ENCODE measurements around the gene LLPH. TPM values are rescaled to one million over a fixed set of nuclear protein-coding genes. Genes with fewer than 3 reads are reported as not detected.

The LLPH gene
- total and polyA plus RNA-seq, 2 of the 13 experiments (the other 11 are each of a cell fraction or from before 2014, with no cell fraction given) = 4.2 to 25.6 TPM

GRCh38 chr12:66152732-66153131 is 22.2 kb upstream of the LLPH start (continued):
- TF ChIP-seq ZNF280D (CRISPR knock-in tag; IDR thresholded peaks at IDR 0.05) = no peak
- TF ChIP-seq NFATC3 (CRISPR knock-in tag; IDR thresholded peaks at IDR 0.05) = no peak
- TF ChIP-seq TAF15 (IDR thresholded peaks at IDR 0.05; ENCODE audit: low read depth, low read length, poor library complexity, severe bottlenecking) = no peak
- TF ChIP-seq ZNF432 (CRISPR knock-in tag; IDR thresholded peaks at IDR 0.05; ENCODE audit: borderline replicate concordance) = no peak
- no peak for TF ChIP-seq ZNF713 (CRISPR knock-in tag; IDR thresholded peaks at IDR 0.05)
- TF ChIP-seq ZMYM2 (CRISPR knock-in tag; IDR thresholded peaks at IDR 0.05) = no peak

DNA sequence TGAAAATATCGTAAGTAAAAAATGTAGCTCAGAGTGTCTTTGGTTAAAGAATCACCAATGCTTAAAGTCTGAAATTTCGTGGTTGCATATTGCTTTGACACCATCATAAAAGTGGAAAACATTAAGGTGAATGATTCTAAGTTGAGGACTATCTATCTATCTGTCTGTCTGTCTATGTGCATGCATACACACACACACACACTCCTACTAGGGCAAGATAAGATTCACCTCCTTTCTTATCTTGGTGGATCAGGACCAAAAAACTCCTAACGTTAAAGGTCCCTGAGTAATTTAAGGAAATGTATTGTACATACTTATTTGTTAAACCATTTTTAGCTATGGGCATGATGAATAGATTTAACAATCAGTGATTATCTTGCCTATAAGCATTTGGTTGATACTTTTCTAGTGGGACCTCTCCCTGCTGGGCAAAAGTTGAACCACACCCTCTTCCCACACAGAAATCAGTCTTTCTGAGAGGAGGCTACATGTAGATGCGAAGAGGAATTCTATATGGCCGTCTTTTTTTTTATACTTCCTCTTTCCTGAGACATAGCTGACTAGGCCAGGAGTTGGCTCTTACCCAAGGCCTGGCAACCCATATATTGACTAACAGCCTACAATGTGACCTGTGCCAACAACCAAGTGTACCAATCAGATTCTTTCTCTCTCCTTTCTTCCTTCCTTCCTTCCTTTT is 19.3 kb upstream of the LLPH start:
- Histone ChIP-seq H3K27ac (ENCODE audit: extremely low read length, insufficient read depth, low read length) (no peak overlapping the region), H4K20me1 (ENCODE audit: insufficient read depth, low read length) (no peaks in the 10 kb centered on the region), H3K27me3 (ENCODE audit: control insufficient read depth in 1 of 2, insufficient read depth in 2 of 2, low read length in 2 of 2) (no peaks in the 10 kb centered on the region), H2AFZ (ENCODE audit: low read length) (no peak overlapping the region), H3K4me2 (ENCODE audit: low read depth, low read length) (no peak overlapping the region), H3K4me3 (replicated peaks in 1 of 3; ENCODE audit: insufficient read depth in 1 of 3, low read depth in 2 of 3, low read length in 3 of 3) (no peak overlapping the region), H3K79me2 (ENCODE audit: insufficient read depth, low read length) (no peaks in the 10 kb centered on the region), H3K4me1 (ENCODE audit: insufficient read depth, low read length) (peaks cover 5% of the 10 kb centered on the region; the same call in 1 of the 2 replicates), H3K9me3 (ENCODE audit: low read length) (no peaks in the 10 kb centered on the region), H3K36me3 (replicated peaks in 1 of 2; ENCODE audit: control insufficient read depth in 1 of 2, insufficient read depth in 2 of 2, low read length in 2 of 2) (peaks cover 0 to 4% of the 10 kb centered on the region in 2 experiments; a peak in 1 of 5 replicates), H3K9ac (ENCODE audit: insufficient read depth, low read depth, low read length) (no peak overlapping the region)
- intact Hi-C loops (cut with micrococcal nuclease; ENCODE audit: unreplicated experiment) = no loop called here
- WGBS (ENCODE audit: low lambda C conversion rate) = 95% methylated on average over 5 of the region's 5 CpGs
- CTCF ChIA-PET (ENCODE audit: low intra/inter-chr PET ratio, low total read pairs) = no interaction called here
- in situ Hi-C loops (cut with HindIII; ENCODE audit: extremely low pct_ligation_motif_present, low pct_unique_long_range_greater_than_20kb) = loop anchor here (10.0 kb wide), 1 partner anchor 255 kb away; no protein-coding TSS in a partner anchor
- POLR2A ChIA-PET = interaction anchor here (2.0 kb wide), 1 partner anchor 19 kb away, joined by 5 read pairs; no protein-coding TSS in a partner anchor
- DNase-seq (ENCODE audit: low spot score) (no peak), ATAC-seq (peak; percentile 58; the same call in 2 of the 3 replicates), FAIRE-seq (no peak)
- BruUV-seq (replicated peaks) = no TSS peak
- TF ChIP-seq ZNF253 (CRISPR knock-in tag; IDR thresholded peaks at IDR 0.05; ENCODE audit: borderline replicate concordance) (no peak), RBAK (CRISPR knock-in tag; IDR thresholded peaks at IDR 0.05) (no peak), FOXK2 (IDR thresholded peaks at IDR 0.05) (no peak), ZFP37 (CRISPR knock-in tag; IDR thresholded peaks at IDR 0.05; ENCODE audit: borderline replicate concordance) (no peak), HHEX (CRISPR knock-in tag; IDR thresholded peaks at IDR 0.05) (no peak), ZNF503 (CRISPR knock-in tag; IDR thresholded peaks at IDR 0.05) (no peak), ZNF703 (CRISPR knock-in tag; IDR thresholded peaks at IDR 0.05; ENCODE audit: borderline replicate concordance) (no peak)
